Panc1 (cell line): ENCODE measurements around the gene HMCES. TPM values are rescaled to one million over a fixed set of nuclear protein-coding genes. Genes with fewer than 3 reads are reported as not detected.

Source experiments
- ATAC-seq: fragments of 200-7000 bp; cut with Tn5 transposase; 2 replicates; pipeline ENCODE4 v1.9.1; 2020; ENCODE audit warnings: mild to moderate bottlenecking, moderate library complexity
- BruUV-seq: library from RNA; stranded (reverse); fragments of 400-500 nt; replicated peaks from 2 replicates; lab custom pipeline; 2021; lab: Mats Ljungman, UMichigan
- CTCF ChIA-PET: fragments of 300-600 bp; sonication (Branson Sonifier 250); formaldehyde crosslinking; loops from one replicate; lab custom pipeline; 2022; ENCODE audit warnings: antibody characterized with exemption; lab: Charles Lee
- POLR2A ChIA-PET: fragments of 300-600 bp; sonication (Branson Sonifier 250); formaldehyde crosslinking; loops from one replicate; lab custom pipeline; 2022; ENCODE audit warnings: antibody characterized with exemption; lab: Charles Lee
- DNase-seq: peaks from one replicate; pipeline ENCODE4 v3.0.0-alpha.2; 2010; ENCODE audit warnings: low read depth, low spot score
- H3K27ac ChIP-seq: 2 replicates; pipeline ENCODE4 v1.5.1; 2011; ENCODE audit warnings: mild to moderate bottlenecking, low read length, inconsistent platforms
- H3K27me3 ChIP-seq: fragments of 200-500 bp; sonication (Bioruptor generic); 2 replicates; pipeline ENCODE4 v1.6.0; 2014; ENCODE audit warnings: low read length, inconsistent platforms; ENCODE audit not compliant: control insufficient read depth, insufficient read depth
- H3K36me3 ChIP-seq: fragments of 200-500 bp; sonication (Bioruptor generic); 2 replicates; pipeline ENCODE4 v1.5.1; 2014; ENCODE audit warnings: inconsistent platforms, mild to moderate bottlenecking, low read length, moderate library complexity; ENCODE audit not compliant: control insufficient read depth, insufficient read depth
- H3K4me1 ChIP-seq: 2 replicates; pipeline ENCODE4 v1.5.1; 2011; ENCODE audit warnings: inconsistent platforms, mild to moderate bottlenecking, low read length, moderate library complexity; ENCODE audit not compliant: control insufficient read depth, insufficient read depth
- H3K4me3 ChIP-seq, 2 experiments: 2 replicates each; pipeline ENCODE4 v1.5.1; 2011 to 2012; ENCODE audit warnings: low read depth in 2 of 2, low read length in 2 of 2, mild to moderate bottlenecking in 2 of 2, inconsistent platforms in 1 of 2, moderate library complexity in 1 of 2
- H3K9me3 ChIP-seq: fragments of 200-500 bp; sonication (Bioruptor generic); 2 replicates; pipeline ENCODE4 v1.5.1; 2014; ENCODE audit warnings: low read depth, mild to moderate bottlenecking, inconsistent platforms, low read length, moderate library complexity; ENCODE audit not compliant: control insufficient read depth, insufficient read depth
- CTCF ChIP-seq: fragments of 450-650 bp; IDR thresholded peaks from 2 replicates; pipeline ENCODE4 v1.5.1; 2017; ENCODE audit warnings: mild to moderate bottlenecking
- POLR2AphosphoS5 ChIP-seq: IDR thresholded peaks from 2 replicates; pipeline ENCODE4 v1.6.1; 2012; ENCODE audit warnings: mild to moderate bottlenecking, low read depth, low read length, moderate library complexity
- SIN3A ChIP-seq: IDR thresholded peaks from 2 replicates; pipeline ENCODE4 v1.6.1; 2012; ENCODE audit warnings: low read depth, mild to moderate bottlenecking, low read length, moderate library complexity, borderline replicate concordance; ENCODE audit not compliant: insufficient read depth
- TCF7L2 ChIP-seq: IDR thresholded peaks from 2 replicates; pipeline ENCODE4 v1.6.1; 2011; ENCODE audit warnings: mild to moderate bottlenecking, low read depth, low read length, inconsistent platforms
- in situ Hi-C: cut with HindIII; loops from 2 replicates; pipeline ENCODE4 v1.10.0; 2016; ENCODE audit warnings: low sequenced_read_pairs, low pct_unique_long_range_greater_than_20kb
- intact Hi-C: fragments of 100-400 bp; cut with micrococcal nuclease; formaldehyde crosslinking; loops from one replicate; pipeline ENCODE4 v1.10.0; 2022; ENCODE audit not compliant: unreplicated experiment
- total RNA-seq: library from RNA; stranded (reverse); gene quantifications from one replicate; pipeline ENCODE4 v1.2.1, GENCODE V29; 2021; ENCODE audit not compliant: unreplicated experiment
- TF ChIP-seq, protein P1 (sequence below), 2 experiments: IDR thresholded peaks; 2 replicates each; pipeline ENCODE4 v1.6.1; 2011 to 2012; ENCODE audit warnings: low read depth in 2 of 2, control low read depth in 1 of 2, low read length in 1 of 2, mild to moderate bottlenecking in 1 of 2, moderate library complexity in 1 of 2; ENCODE audit not compliant: insufficient read depth in 1 of 2

Gene HMCES
- total RNA-seq, 1 experiment from 2014 or later, result 94.6 TPM

GRCh38 chr3:129252748-129253147 is 25.9 kb upstream of the HMCES start:
- intact Hi-C loops (no loop called here), in situ Hi-C loops (no loop called here)
- Histone ChIP-seq H3K27me3 (no peaks in the 10 kb centered on the region), H3K9me3 (no peaks in the 10 kb centered on the region), H3K27ac (no peak overlapping the region), H3K36me3 (peaks cover 14% of the 10 kb centered on the region), H3K4me1 (peaks cover 13% of the 10 kb centered on the region), H3K4me3 (no peak overlapping the region)
- no peak for TF ChIP-seq SIN3A
- no peak for TF ChIP-seq CTCF
- TF ChIP-seq, protein P1, sequence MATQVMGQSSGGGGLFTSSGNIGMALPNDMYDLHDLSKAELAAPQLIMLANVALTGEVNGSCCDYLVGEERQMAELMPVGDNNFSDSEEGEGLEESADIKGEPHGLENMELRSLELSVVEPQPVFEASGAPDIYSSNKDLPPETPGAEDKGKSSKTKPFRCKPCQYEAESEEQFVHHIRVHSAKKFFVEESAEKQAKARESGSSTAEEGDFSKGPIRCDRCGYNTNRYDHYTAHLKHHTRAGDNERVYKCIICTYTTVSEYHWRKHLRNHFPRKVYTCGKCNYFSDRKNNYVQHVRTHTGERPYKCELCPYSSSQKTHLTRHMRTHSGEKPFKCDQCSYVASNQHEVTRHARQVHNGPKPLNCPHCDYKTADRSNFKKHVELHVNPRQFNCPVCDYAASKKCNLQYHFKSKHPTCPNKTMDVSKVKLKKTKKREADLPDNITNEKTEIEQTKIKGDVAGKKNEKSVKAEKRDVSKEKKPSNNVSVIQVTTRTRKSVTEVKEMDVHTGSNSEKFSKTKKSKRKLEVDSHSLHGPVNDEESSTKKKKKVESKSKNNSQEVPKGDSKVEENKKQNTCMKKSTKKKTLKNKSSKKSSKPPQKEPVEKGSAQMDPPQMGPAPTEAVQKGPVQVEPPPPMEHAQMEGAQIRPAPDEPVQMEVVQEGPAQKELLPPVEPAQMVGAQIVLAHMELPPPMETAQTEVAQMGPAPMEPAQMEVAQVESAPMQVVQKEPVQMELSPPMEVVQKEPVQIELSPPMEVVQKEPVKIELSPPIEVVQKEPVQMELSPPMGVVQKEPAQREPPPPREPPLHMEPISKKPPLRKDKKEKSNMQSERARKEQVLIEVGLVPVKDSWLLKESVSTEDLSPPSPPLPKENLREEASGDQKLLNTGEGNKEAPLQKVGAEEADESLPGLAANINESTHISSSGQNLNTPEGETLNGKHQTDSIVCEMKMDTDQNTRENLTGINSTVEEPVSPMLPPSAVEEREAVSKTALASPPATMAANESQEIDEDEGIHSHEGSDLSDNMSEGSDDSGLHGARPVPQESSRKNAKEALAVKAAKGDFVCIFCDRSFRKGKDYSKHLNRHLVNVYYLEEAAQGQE (IDR thresholded peaks at IDR 0.05; ENCODE audit: insufficient read depth in 1 of 2, low read depth in 2 of 2, low read length in 1 of 2), result no peak
- no peak for TF ChIP-seq POLR2AphosphoS5
- TF ChIP-seq TCF7L2, result no peak
- DNase-seq, result no peak
- POLR2A ChIA-PET, result no interaction called here
- CTCF ChIA-PET, result interaction anchor here (1.0 kb wide), 1 partner anchor 283 kb away, joined by 5 read pairs; no protein-coding TSS in a partner anchor
- no TSS peak for BruUV-seq
- ATAC-seq, result no peak

- peaks cover 6% of the 10 kb centered on the region for H3K4me1 ChIP-seq
- H3K27me3 ChIP-seq, result no peaks in the 10 kb centered on the region
- H3K9me3 ChIP-seq, result no peaks in the 10 kb centered on the region
- CTCF ChIA-PET, result interaction anchor here (0.7 kb wide), 1 partner anchor 630 kb away, joined by 3 read pairs; no protein-coding TSS in a partner anchor
- TF ChIP-seq SIN3A (no peak), TCF7L2 (no peak), CTCF (no peak), POLR2AphosphoS5 (no peak)
- TF ChIP-seq, protein P1 (IDR thresholded peaks at IDR 0.05; ENCODE audit: insufficient read depth in 1 of 2, low read depth in 2 of 2, low read length in 1 of 2), result no peak
- H3K36me3 ChIP-seq, result peaks cover 23% of the 10 kb centered on the region
- POLR2A ChIA-PET, result no interaction called here
- DNase-seq, result no peak
- no peak overlapping the region for H3K4me3 ChIP-seq
- TSS peak; percentile 5 for BruUV-seq
- no peak for ATAC-seq
- intact Hi-C loops, result no loop called here
- no peak overlapping the region for H3K27ac ChIP-seq
- in situ Hi-C loops, result no loop called here
Observed at GRCh38 chr3:129254536-129255230, 24.0 kb upstream of the HMCES start.
